ENCODE results near the gene KDM4C.
"Not testable (repeated sequence)": the region's sequence is repeated elsewhere in the genome, so short reads cannot be mapped to it uniquely, and the experiment has no call there.

- TF ChIP-seq ZNF24 (IDR thresholded peaks at IDR 0.05); EP300 (IDR thresholded peaks at IDR 0.05; ENCODE audit: low read depth in 2 of 2, low read length in 2 of 2); EP300 (CRISPR knock-in tag; IDR thresholded peaks at IDR 0.05; ENCODE audit: borderline replicate concordance); ZSCAN25 (CRISPR knock-in tag; IDR thresholded peaks at IDR 0.05); CBFB (CRISPR knock-in tag; IDR thresholded peaks at IDR 0.05); HMGXB4 (CRISPR knock-in tag; IDR thresholded peaks at IDR 0.05; ENCODE audit: borderline replicate concordance in 1 of 2, low read depth in 1 of 2); BCLAF1 (IDR thresholded peaks at IDR 0.05); ZSCAN29 (CRISPR knock-in tag; conservative IDR thresholded peaks at IDR 0.05); CTCF (CRISPR knock-in tag; IDR thresholded peaks at IDR 0.05); SKI (IDR thresholded peaks at IDR 0.05; ENCODE audit: partially characterized antibody); PRDM10 (CRISPR knock-in tag; IDR thresholded peaks at IDR 0.05; ENCODE audit: low read depth): not testable (repeated sequence)
These were observed 2.9 kb upstream of the KDM4C start for GRCh38 chr9:6754861-6755260.
